HG03025 (cell line): ENCODE measurements around the gene S1PR2.

Experiments
- ATAC-seq: cut with Tn5 transposase; IDR thresholded peaks from one replicate; pipeline ENCODE4 v1.9.1; 2021; ENCODE audit warnings: mild to moderate bottlenecking, moderate library complexity; ENCODE audit not compliant: unreplicated experiment, low FRiP score

S1PR2 gene

GRCh38 chr19:10230861-10231611 lies at the start of gene S1PR2:
Gene S1PR2 (minus strand): TSS chr19:10231331. CDS start chr19:10224905, 6,426 bp downstream.
- ATAC-seq: no peak

GRCh38 chr19:10279737-10280442 lies 48.8 kb upstream of the S1PR2 start:
- ATAC-seq: no peak

GRCh38 chr19:10278935-10279334 lies 47.8 kb upstream of the S1PR2 start:
- ATAC-seq: no peak

GRCh38 chr19:10277795-10278589 lies 46.9 kb upstream of the S1PR2 start:
- no peak for ATAC-seq

- no peak for ATAC-seq
These were observed 43.5 kb upstream of the S1PR2 start for GRCh38 chr19:10274589-10274988.

- no peak for ATAC-seq
These were observed 40.5 kb upstream of the S1PR2 start for GRCh38 chr19:10271543-10272086.

- no peak for ATAC-seq
These were observed 39.7 kb upstream of the S1PR2 start, which contains the start of gene ICAM1 for GRCh38 chr19:10270616-10271394. Gene ICAM1 (plus strand): TSS chr19:10271120. CDS start chr19:10271160, 40 bp downstream.

GRCh38 chr19:10270180-10270615 lies 39.1 kb upstream of the S1PR2 start:
- ATAC-seq: no peak

- peak; percentile 45 for ATAC-seq
These were observed 38.4 kb upstream of the S1PR2 start for GRCh38 chr19:10269333-10270179.

GRCh38 chr19:10268071-10268470 lies 36.9 kb upstream of the S1PR2 start:
- ATAC-seq: no peak

GRCh38 chr19:10266706-10267105 lies 35.6 kb upstream of the S1PR2 start:
- no peak for ATAC-seq

- no peak for ATAC-seq
These were observed 31.6 kb upstream of the S1PR2 start for GRCh38 chr19:10262771-10263170.

GRCh38 chr19:10260141-10260584 lies 29.0 kb upstream of the S1PR2 start:
- ATAC-seq: no peak

- no peak for ATAC-seq
These were observed 28.2 kb upstream of the S1PR2 start for GRCh38 chr19:10259162-10259905.

- no peak for ATAC-seq
These were observed 27.1 kb upstream of the S1PR2 start for GRCh38 chr19:10258080-10258710.

- no peak for ATAC-seq
These were observed 26.0 kb upstream of the S1PR2 start for GRCh38 chr19:10256970-10257615.

- ATAC-seq: no peak
These were observed 25.4 kb upstream of the S1PR2 start for GRCh38 chr19:10256551-10256950.
